HG02642 (cell line): ENCODE measurements around the gene LARGE1.

Experiments
- ATAC-seq: cut with Tn5 transposase; IDR thresholded peaks from one replicate; pipeline ENCODE4 v1.9.1; 2021; ENCODE audit warnings: mild to moderate bottlenecking; ENCODE audit not compliant: unreplicated experiment, poor library complexity

Gene LARGE1

GRCh38 chr22:33831651-33832050 lies 88.6 kb downstream of the LARGE1 start:
- no peak for ATAC-seq

- ATAC-seq, result no peak
These were observed 89.1 kb downstream of the LARGE1 start for GRCh38 chr22:33831207-33831606.

GRCh38 chr22:33829546-33830280 lies 90.6 kb downstream of the LARGE1 start:
- no peak for ATAC-seq

GRCh38 chr22:33828302-33828701 lies 92.0 kb downstream of the LARGE1 start:
- no peak for ATAC-seq

GRCh38 chr22:33825761-33826160 lies 94.5 kb downstream of the LARGE1 start:
- ATAC-seq, result no peak

- no peak for ATAC-seq
These were observed 96.7 kb downstream of the LARGE1 start for GRCh38 chr22:33823552-33823951.

- ATAC-seq, result no peak
These were observed 99.0 kb downstream of the LARGE1 start for GRCh38 chr22:33821290-33821689.

- no peak for ATAC-seq
These were observed 100.5 kb downstream of the LARGE1 start for GRCh38 chr22:33819743-33820142.

- no peak for ATAC-seq
These were observed 102.7 kb downstream of the LARGE1 start for GRCh38 chr22:33817512-33818127.

GRCh38 chr22:33812360-33812977 lies 107.8 kb downstream of the LARGE1 start:
- no peak for ATAC-seq

GRCh38 chr22:33811686-33812085 lies 108.6 kb downstream of the LARGE1 start:
- no peak for ATAC-seq

- ATAC-seq, result no peak
These were observed 109.1 kb downstream of the LARGE1 start for GRCh38 chr22:33811208-33811607.

- no peak for ATAC-seq
These were observed 112.8 kb downstream of the LARGE1 start for GRCh38 chr22:33807470-33807869.

- ATAC-seq, result no peak
These were observed 114.1 kb downstream of the LARGE1 start for GRCh38 chr22:33806191-33806590.

GRCh38 chr22:33803371-33804282 lies 116.6 kb downstream of the LARGE1 start:
- ATAC-seq, result no peak

GRCh38 chr22:33798401-33798800 lies 121.9 kb downstream of the LARGE1 start:
- ATAC-seq, result no peak

- no peak for ATAC-seq
These were observed 123.8 kb downstream of the LARGE1 start for GRCh38 chr22:33796494-33796893.

GRCh38 chr22:33793475-33793874 lies 126.8 kb downstream of the LARGE1 start:
- no peak for ATAC-seq

GRCh38 chr22:33792832-33793231 lies 127.4 kb downstream of the LARGE1 start:
- ATAC-seq, result no peak

- ATAC-seq, result no peak
These were observed 130.5 kb downstream of the LARGE1 start for GRCh38 chr22:33789690-33790253.
